ENCODE results near the gene DCUN1D3. TPM values are rescaled to one million over a fixed set of nuclear protein-coding genes. Genes with fewer than 3 reads are reported as not detected.

DCUN1D3 gene
- total RNA-seq, 2 donors from 2014 or later: 3.9 to 4.0 TPM

DNA sequence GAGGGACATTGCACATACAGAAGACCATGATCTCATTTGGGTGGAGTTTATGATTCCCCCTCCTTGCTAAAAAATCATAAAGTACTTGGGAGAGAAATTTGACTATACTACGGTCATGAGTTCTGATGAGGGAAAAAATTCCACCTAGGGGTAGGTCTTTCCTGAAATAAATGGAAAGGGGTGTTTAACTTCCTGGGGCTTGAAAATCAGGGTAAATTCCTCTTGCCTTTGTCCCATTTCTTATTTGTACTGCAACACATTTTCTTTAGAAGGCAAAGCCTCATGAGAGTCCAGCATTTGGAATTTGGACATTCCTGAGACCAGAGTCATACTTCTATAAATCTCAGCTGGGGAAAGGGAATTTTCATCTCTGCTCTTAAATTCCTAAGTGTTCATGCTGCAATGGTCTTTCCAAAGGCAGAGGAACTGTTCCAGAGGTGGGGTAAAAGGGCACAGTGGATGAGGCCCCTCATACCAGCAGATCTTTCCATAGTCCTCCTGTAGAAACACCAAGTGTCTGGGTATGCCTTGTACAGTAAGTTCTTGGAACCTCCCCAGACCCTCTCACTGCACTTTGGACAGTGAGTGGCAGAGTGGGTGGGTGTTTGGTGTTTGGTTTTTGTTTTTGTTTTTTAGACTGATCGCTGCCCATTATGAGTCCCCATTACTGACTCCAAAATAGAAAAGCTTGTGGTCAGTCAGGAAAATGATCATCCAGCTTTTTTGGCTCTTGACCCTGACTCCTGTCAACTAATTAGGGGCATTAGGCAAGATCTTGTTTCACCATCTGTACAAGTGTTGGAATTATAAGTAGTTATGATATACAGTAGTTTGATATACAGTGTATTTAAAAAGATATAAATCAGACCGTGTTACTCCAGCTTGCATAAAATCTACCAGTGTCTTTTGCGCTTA is 6.4 kb upstream of the DCUN1D3 start:
- no peaks in the 10 kb centered on the region for H3K27me3 Mint-ChIP-seq
- H3K4me3 Mint-ChIP-seq: no peak overlapping the region
- H3K36me3 Mint-ChIP-seq (ENCODE audit: low read depth): peaks cover 3% of the 10 kb centered on the region
- H3K4me1 Mint-ChIP-seq: peaks cover 44% of the 10 kb centered on the region
- ATAC-seq: no peak
- peak overlapping the region; percentile 49 for H3K27ac Mint-ChIP-seq
- no peak for DNase-seq
- H3K9me3 ChIP-seq (ENCODE audit: control insufficient read depth, low read length, poor library complexity, severe bottlenecking): no peaks in the 10 kb centered on the region

DNA sequence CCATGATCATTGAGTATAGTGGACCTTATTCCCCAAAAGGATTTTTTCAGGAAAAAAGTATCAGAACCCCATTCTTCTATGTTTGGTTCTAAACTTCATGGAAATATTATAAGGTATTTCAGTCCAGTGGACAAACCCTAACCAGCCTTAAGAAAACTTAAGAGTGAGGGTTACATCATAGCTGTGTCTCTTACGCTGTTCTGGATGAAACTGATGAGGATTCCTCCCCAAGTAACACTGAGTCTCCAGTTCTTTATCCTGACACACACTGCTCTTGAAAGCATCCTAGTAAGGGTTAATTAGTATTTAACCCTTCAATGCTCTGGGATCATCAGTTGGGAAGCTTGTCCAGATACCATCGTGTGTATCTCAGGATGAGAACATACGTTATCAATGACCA is 5.4 kb upstream of the DCUN1D3 start:
- Mint-ChIP-seq H3K36me3 (ENCODE audit: low read depth) (peaks cover 3% of the 10 kb centered on the region), H3K27ac (peak overlapping the region; percentile 49)

DNA sequence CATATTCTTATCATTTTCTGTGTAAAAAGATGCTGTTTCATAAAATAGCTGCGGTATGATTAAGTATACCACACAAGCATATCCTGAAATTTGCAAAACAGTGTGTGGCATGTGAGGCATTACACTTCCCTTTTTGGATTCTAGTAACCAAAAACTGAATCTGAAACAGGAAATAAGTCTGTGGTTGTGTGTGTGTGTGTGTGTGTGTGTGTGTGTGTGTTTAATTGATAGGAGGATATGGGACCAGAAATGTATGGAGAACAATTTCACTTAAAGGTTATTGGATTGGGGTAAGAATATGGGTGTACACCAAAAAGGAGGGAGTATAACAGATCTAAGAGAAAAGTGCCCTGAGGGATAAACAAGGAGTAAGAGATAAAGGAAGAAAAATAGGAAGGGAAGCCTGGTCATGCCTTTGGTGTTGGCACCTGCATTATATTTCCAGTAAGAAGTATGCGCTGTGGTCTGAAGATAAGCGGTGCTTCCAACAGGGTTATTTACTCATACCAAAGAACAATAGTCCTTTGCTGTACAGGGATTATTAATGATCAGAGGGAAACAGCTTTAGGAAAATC is 4.4 kb upstream of the DCUN1D3 start:
- H3K9me3 ChIP-seq (ENCODE audit: control insufficient read depth, low read length, poor library complexity, severe bottlenecking): no peaks in the 10 kb centered on the region
- Mint-ChIP-seq H3K27ac (peak overlapping the region; percentile 83), H3K4me1 (peaks cover 54% of the 10 kb centered on the region), H3K36me3 (ENCODE audit: low read depth) (peaks cover 6% of the 10 kb centered on the region), H3K4me3 (peak overlapping the region; percentile 51), H3K27me3 (no peaks in the 10 kb centered on the region)
- no peak for ATAC-seq
- DNase-seq: no peak

More for the DNA sequence above, 5.4 kb upstream of the DCUN1D3 start:
- Mint-ChIP-seq H3K4me1 (peaks cover 50% of the 10 kb centered on the region), H3K27me3 (no peaks in the 10 kb centered on the region), H3K4me3 (no peak overlapping the region)
- DNase-seq (no peak), ATAC-seq (no peak)
- H3K9me3 ChIP-seq (ENCODE audit: control insufficient read depth, low read length, poor library complexity, severe bottlenecking): no peaks in the 10 kb centered on the region

DNA sequence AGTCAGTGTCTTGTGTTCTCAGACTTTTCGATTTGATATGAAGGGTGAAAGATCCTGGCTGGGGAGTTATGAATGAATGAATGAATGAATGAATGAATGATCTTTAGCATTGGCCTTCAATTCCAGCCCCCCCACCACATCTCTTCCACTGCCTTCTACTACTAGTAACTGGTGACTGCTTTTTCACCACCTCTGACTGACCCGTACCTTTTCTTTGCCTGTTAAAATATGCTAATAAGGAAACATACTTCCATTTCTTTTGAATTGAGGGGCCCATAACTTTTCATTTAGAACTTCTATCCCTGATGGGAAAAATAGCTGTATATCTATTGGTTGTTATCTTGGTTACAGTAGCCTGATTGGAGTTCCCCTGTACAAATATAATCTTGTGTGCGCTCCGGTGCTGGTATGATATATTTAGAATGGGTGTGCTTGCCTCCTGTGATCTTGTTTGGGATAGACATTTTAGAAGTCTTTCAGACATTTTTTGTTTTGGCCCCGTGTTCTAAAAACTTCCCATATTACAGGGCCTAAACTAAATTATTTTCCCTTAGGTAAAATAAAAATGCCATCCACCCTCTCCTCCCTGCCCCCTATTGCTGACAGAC is 3.8 kb upstream of the DCUN1D3 start:
- Mint-ChIP-seq H3K27me3 (no peaks in the 10 kb centered on the region), H3K4me1 (peaks cover 58% of the 10 kb centered on the region), H3K36me3 (ENCODE audit: low read depth) (peaks cover 6% of the 10 kb centered on the region), H3K4me3 (peak overlapping the region; percentile 51), H3K27ac (peak overlapping the region; percentile 83)
- DNase-seq (no peak), ATAC-seq (no peak)
- no peaks in the 10 kb centered on the region for H3K9me3 ChIP-seq (ENCODE audit: control insufficient read depth, low read length, poor library complexity, severe bottlenecking)

DNA sequence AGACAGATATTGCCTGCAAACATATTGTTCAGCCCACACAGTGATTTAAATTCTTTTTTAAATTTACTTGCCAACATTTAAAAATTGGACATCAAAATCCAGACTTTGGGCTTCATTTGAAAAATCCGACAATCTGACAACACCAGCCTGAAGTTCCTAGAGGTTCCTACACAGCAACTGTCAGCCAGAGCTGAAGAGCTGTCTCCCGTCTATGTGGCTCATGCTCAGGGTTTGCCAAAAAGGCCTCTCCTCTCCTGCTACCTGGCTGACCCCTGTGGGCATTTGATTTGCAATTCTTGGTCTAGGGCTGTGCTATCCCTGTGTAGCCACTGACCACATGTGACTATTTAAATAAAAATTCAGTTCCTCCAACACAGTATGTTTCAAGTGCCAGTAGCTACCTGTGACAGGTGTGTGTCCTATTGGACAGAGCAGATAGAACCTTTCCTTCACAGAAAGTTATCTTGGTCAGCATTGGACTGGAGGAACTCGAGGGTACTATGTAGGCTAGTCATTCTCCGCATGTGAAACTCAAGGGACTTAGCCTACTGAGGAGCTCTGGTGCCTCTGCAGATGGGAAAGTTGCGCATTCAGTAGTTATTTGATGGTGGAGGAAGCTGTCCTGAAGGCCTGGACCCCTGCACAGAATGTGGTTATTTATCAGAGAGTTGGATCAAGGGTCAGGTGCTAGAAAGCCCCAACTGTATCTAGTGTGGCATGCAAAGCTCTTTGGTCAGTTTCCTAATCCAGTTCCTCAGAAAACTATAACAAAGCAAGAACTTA is 3.1 kb upstream of the DCUN1D3 start:
- Mint-ChIP-seq H3K4me3 (no peak overlapping the region), H3K27ac (no peak overlapping the region), H3K4me1 (peaks cover 63% of the 10 kb centered on the region), H3K36me3 (ENCODE audit: low read depth) (peaks cover 6% of the 10 kb centered on the region), H3K27me3 (no peaks in the 10 kb centered on the region)
- ATAC-seq: no peak
- no peaks in the 10 kb centered on the region for H3K9me3 ChIP-seq (ENCODE audit: control insufficient read depth, low read length, poor library complexity, severe bottlenecking)
- DNase-seq: no peak

DNA sequence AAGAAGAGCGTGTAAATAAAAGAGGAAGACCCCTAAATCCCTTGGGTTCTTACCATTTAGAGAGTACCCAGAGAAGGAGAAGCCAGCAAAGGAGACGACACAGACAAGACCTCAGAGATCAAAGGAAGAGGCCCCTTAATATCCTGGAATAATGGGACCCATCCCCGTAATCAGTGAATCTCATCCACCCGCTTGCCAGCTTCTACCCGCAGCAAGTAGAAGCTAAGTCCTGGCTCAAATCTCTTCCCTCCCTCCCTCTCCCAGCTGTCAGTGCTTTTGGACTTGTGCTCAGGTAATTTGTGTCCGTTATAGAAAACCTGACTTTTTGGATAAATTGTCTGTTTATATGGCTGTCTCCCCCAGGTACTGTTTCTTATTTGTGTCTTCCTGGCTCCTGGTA is 2.3 kb upstream of the DCUN1D3 start:
- no peak for ATAC-seq
- no peaks in the 10 kb centered on the region for H3K27me3 Mint-ChIP-seq

DNA sequence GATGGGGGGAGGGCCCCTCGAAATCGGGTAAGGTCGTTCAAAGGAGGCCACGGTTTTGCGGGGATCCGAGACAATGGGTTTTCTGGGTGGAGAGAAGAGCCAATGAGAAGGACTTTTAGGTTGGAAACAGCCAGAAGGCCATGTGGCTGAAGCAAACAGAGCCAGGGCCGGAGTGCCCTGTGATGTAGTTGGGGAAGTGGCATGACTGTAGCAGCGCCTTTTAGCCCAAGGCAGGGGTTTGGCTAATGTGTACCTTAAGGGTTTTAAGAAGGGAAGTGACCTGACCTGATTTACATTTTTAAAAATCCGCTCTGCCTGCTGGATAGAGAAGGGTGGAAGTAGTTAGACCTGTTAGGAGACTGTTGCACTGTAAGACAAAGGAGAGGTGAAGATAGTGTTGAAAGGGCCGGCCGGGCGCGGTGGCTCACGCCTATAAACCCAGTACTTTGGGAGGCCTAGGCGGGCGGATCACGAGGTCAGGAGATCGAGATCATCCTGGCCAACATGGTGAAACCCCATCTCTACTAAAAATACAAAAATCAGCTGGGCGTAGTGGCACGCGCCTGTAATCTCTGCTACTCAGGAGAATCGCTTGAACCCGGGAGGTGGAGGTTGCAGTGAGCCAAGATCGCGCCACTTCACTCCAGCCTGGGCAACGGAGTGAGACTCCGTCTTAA is 1.4 kb upstream of the DCUN1D3 start:
- no peaks in the 10 kb centered on the region for H3K27me3 Mint-ChIP-seq
- H3K9me3 ChIP-seq (ENCODE audit: control insufficient read depth, low read length, poor library complexity, severe bottlenecking): no peaks in the 10 kb centered on the region
- ATAC-seq (no peak), DNase-seq (no peak)
- peaks cover 66% of the 10 kb centered on the region for H3K4me1 Mint-ChIP-seq
- H3K4me3 Mint-ChIP-seq: peak overlapping the region; percentile 97
- H3K36me3 Mint-ChIP-seq (ENCODE audit: low read depth): peaks cover 3% of the 10 kb centered on the region
- peak overlapping the region; percentile 97 for H3K27ac Mint-ChIP-seq

More for the DNA sequence above, 2.3 kb upstream of the DCUN1D3 start:
- Mint-ChIP-seq H3K4me1 (peaks cover 64% of the 10 kb centered on the region), H3K36me3 (ENCODE audit: low read depth) (peaks cover 3% of the 10 kb centered on the region), H3K27ac (peak overlapping the region; percentile 97), H3K4me3 (no peak overlapping the region)
- no peak for DNase-seq
- no peaks in the 10 kb centered on the region for H3K9me3 ChIP-seq (ENCODE audit: control insufficient read depth, low read length, poor library complexity, severe bottlenecking)

DNA sequence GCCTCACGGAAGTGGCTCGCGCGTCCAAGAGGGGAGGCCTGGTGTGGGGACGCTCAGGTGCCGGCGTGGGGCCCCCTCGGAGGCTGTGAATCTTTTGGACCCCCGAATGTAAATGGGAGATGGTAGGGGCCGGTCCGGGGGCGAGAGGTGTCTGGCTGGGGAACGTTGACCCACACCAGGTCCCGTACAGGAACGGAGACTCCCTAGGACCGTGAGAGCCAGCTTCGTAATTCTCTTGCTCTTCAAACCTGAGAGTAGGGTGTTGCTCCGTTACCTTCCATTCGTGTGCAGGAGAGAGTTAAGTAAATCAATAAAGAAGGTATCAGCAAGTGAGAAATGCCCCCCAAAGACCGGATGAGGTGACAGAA is 894 bp upstream of the DCUN1D3 start:
- H3K9me3 ChIP-seq (ENCODE audit: control insufficient read depth, low read length, poor library complexity, severe bottlenecking): no peaks in the 10 kb centered on the region
- Mint-ChIP-seq H3K4me1 (peaks cover 66% of the 10 kb centered on the region), H3K27me3 (no peaks in the 10 kb centered on the region), H3K4me3 (peak overlapping the region; percentile 97), H3K27ac (peak overlapping the region; percentile 97), H3K36me3 (ENCODE audit: low read depth) (peaks cover 3% of the 10 kb centered on the region)
- ATAC-seq: peak; percentile 4
- DNase-seq: no peak

DNA sequence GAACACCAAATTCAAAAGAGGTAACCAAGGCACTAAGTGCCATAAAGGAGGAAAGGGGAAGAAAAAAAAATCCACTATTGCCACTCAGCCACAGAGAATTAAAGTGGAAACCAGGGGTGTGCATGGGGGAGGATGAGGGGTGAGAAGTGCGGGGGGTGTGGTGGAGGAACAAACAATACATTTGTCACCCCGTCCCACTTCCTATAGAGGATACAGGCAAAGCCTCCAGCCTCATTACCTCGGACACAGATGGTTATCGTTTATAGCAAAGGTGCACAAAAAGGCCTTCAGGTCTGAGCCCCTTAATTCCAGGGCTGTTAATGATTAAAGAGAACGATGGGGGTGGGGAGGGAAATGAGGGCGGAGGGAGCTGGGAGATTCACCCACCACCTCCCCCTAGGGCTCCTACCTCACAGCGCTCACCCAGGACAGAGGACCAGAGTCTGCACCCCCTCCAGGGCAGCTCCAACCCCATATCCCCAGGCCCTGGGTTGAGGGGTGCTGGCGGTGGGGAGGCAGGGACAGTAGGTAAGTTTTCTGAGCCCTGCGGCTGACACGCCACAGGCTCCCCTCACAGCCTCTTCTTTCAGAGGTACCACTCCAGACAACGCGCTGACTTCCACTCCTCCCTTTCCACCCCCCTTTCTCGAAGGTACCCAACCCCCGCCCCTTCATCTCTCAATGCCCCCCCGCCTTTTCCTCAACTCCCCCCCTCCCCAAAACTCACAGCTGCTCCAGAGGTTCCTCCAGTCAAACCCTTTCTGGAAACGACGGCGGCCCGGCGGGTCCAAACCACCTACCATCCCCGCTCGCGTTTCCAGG is 470 bp downstream of the DCUN1D3 start:
- peak; percentile 16 for ATAC-seq
- peak overlapping the region; percentile 97 for H3K4me3 Mint-ChIP-seq
- no peak for DNase-seq
- peak overlapping the region; percentile 97 for H3K27ac Mint-ChIP-seq
- no peaks in the 10 kb centered on the region for H3K27me3 Mint-ChIP-seq
- H3K4me1 Mint-ChIP-seq: peaks cover 59% of the 10 kb centered on the region
- H3K36me3 Mint-ChIP-seq (ENCODE audit: low read depth): peaks cover 3% of the 10 kb centered on the region
- no peaks in the 10 kb centered on the region for H3K9me3 ChIP-seq (ENCODE audit: control insufficient read depth, low read length, poor library complexity, severe bottlenecking)

DNA sequence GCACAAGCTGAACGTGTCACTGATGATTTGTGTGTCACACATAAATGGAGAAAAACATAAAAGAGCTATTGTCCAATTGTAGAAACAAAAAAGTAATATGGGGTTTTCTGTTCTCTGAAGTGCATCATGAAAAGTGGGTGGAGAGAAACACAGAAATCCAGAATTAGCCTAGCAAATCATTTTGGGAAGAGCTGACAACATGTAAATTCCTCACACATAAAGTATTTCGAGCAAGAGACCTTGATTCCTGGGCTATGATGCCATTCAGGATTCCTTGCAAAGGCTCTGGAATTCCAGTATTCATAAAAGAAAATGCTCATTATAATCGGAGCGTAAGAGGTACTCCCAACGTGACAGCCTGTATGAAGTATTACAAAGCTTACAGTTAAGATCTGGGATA is 1.1 kb downstream of the DCUN1D3 start:
- no peaks in the 10 kb centered on the region for H3K9me3 ChIP-seq (ENCODE audit: control insufficient read depth, low read length, poor library complexity, severe bottlenecking)
- ATAC-seq (no peak), DNase-seq (no peak)
- peaks cover 3% of the 10 kb centered on the region for H3K36me3 Mint-ChIP-seq (ENCODE audit: low read depth)
- H3K27me3 Mint-ChIP-seq: no peaks in the 10 kb centered on the region
- H3K4me1 Mint-ChIP-seq: peaks cover 52% of the 10 kb centered on the region
- H3K4me3 Mint-ChIP-seq: peak overlapping the region; percentile 97
- H3K27ac Mint-ChIP-seq: peak overlapping the region; percentile 97

DNA sequence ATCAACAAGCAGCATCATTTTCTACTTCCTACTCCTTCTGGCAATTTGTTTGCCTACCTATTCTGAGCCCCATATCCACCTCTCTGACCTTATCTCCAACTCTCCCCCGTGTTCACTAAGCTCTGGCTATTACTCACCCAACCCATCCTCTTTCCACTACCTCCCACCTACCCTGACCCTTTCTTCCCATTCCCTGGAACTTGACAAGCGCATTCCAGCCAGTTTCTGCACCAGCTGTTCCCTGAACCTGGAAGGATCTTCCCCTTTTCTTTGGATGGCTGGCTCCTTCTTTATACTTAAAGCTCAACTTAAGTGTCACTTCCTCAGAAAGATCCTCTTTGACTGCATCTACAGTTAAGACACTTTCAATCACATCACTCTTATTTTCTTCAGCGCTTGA is 2.2 kb downstream of the DCUN1D3 start:
- no peaks in the 10 kb centered on the region for H3K27me3 Mint-ChIP-seq
- peaks cover 49% of the 10 kb centered on the region for H3K4me1 Mint-ChIP-seq
- H3K9me3 ChIP-seq (ENCODE audit: control insufficient read depth, low read length, poor library complexity, severe bottlenecking): no peaks in the 10 kb centered on the region
- peaks cover 3% of the 10 kb centered on the region for H3K36me3 Mint-ChIP-seq (ENCODE audit: low read depth)
- no peak for ATAC-seq
- H3K4me3 Mint-ChIP-seq: no peak overlapping the region
- H3K27ac Mint-ChIP-seq: peak overlapping the region; percentile 29
- no peak for DNase-seq
